Measurements from ENCODE around the gene WIZ.

WIZ gene

DNA sequence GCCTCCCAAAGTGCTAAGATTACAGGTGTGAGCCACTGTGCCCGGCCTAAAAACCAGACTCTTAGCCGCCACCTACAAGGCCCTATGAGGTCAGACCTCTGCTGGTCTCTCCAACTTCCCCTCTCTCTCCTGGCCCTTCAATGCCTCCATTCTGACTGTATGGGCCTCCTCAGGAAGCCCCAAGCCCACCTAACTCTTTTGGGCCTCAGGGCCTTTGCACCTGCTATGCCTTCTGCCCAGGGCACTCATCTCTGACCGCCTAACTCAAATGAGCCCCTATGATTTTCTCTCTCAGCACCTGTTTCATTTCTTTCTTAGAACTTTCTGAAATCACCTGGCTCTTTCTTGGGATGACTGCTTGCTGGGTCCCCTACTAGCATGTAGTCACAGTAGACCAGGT lies 6.4 kb downstream of the WIZ start:
- no peak for DNase-seq

- no peak for DNase-seq
These were observed 7.4 kb downstream of the WIZ start for GRCh38 chr19:15442142-15442920.

DNA sequence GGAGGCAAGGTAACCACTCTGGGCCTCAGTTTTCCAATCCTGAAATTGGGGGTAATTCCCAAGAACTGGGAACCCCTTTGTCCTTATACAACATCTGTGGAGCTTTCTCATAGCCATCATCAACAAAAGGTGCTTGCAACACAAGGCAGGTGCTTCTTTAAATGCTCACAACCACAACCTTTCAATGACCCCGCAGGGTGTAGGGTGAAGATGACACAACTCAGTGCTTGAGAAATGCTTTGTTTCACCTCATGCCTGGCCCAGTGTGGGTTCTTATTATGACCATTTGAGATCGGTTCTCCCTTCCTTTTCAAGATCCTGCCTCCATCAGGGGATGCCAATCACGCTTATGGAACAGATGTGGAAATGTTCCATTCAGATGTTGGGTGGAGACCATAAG lies 8.4 kb downstream of the WIZ start:
- no peak for DNase-seq

- DNase-seq, result no peak
These were observed 9.7 kb downstream of the WIZ start for GRCh38 chr19:15439821-15440641.

- no peak for DNase-seq
These were observed 10.5 kb downstream of the WIZ start for GRCh38 chr19:15439078-15439799.

DNA sequence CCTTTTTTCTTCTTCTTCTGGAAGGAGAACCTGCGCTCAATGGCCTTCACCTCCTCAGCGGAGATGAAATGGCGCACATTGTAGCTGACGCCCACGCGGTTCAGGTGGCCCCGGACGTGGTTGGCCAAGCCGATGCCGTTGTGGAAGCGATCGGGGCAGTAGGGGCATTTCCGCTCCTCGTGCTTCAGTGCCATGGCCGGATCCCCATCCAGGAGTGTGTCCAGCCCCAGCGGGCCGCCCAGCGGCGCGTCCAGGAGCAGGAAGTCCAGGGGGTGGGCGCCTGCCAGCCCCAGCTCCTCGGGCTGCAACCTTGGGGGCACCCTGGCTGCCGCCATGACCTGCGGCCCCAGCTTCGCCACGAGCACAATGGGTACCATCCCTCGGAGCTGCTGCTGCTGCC lies 11.2 kb downstream of the WIZ start:
- DNase-seq, result no peak

DNA sequence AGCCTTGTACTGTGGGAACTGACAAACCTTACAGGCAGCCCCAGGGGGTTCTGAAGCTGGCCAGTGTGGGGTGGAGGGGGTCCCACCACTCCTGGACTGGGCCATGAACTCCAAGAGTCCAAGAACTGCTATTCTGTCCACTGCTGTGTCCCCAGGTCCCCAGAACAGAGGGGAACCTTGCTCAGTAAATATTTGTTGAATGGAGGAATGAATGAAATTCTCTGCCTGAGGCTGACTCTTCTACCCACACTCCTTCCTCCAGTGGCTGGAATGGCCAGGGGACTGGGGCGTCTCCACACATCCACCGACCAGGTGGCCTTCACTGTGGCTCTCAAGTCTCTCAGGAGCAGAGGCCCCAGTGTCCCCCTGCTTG lies 11.6 kb downstream of the WIZ start:
- DNase-seq, result no peak

GRCh38 chr19:15437355-15438123 lies 12.2 kb downstream of the WIZ start:
- no peak for DNase-seq

DNA sequence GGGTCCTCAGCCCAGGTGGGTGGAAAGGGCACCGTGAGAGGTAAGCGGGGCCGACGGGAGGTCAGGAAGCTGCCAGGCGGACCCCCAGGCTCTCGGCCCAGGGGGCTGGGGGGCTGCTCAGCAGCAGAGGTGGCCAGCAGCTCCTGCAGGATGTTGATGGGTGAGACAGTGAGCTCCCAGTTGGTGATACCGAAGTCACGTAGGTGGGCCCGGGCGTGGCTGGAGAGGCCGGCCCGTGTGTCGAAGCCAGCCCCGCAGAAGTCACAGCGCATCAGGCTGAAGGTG lies 13.0 kb downstream of the WIZ start:
- DNase-seq, result no peak

GRCh38 chr19:15436012-15436825 lies 13.5 kb downstream of the WIZ start:
- DNase-seq, result no peak

DNA sequence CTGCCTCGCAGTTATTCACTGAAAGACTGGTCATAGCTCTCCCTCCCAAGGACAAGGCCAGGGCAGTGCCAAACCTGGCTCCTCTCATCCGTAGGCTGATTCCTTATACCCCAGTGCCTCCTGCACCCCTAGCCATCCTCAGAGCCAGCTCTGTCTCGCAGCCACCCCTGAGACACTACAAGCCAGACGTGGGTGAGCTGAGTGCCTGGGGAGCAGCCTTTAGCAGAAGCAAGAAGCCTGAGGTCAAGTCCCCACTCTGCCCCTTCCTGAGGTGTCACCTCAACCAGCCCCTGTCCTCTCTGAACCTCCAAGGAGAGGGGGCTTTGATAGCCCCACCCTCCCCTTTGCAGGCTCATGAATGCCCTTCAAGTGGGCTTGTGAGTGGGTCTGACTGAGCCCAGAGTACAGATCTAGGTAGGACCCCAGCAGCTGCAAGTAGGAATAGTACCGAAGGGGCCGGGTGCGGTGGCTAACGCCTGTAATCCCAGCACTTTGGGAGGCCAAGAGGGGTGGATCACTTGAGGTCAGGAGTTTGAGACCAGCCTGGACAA lies 16.2 kb downstream of the WIZ start:
- no peak for DNase-seq

GRCh38 chr19:15432629-15433518 lies 16.9 kb downstream of the WIZ start:
- peak; percentile 85 for DNase-seq

DNA sequence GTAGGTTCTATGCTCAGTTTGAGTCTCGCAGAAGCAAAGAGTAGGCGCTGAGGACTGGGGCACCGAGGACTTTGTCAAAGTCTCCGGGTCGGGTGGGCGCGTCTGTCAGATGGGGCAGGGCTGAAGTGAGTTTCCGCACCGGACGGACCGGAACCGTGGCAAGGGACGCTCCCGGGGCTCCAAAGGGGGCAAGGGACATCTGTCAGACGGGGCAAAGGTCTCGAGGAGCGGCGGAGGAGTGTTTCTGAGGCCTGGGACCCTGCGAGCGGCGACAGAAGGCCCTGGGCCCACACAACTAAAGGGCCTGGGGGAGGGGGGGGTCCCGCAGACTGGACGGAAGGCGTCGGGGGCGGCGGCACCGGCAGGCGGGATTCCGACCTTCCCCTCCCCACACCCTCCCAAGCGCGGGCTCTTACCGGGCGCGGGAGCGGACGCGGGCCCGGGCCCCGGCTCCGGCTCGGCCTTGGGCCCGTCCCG lies 17.7 kb downstream of the WIZ start:
- no peak for DNase-seq

- no peak for DNase-seq
These were observed 18.2 kb downstream of the WIZ start for GRCh38 chr19:15431396-15432017.

DNA sequence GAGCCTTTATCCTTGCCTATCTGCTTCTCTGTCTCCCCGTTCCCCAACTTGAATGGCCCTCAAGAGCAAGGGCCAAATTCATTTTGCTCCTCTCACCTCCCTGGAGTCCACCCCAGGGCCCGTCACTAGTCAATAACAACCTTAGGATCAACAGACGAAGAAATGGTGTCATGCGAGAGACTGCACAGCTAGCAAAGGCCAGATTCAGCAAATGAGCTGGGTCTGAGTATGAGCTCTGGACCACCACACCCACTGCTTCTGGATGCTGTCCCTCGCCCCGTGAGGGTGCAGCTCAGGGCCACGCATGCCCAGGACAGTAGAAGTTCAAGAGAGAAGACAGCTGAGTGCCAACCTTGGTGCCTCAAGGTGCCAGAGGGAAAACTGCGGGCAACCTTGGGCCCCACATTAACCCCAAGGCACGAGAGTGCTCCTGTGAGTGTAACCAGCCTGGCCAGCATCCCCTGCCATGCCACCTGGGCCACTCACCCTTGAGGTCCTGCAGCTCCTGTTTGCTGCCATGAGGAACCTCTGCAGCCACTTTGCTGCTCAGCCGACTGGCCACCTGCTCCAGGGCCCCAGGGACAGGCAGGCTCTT lies 19.1 kb downstream of the WIZ start:
- no peak for DNase-seq

DNA sequence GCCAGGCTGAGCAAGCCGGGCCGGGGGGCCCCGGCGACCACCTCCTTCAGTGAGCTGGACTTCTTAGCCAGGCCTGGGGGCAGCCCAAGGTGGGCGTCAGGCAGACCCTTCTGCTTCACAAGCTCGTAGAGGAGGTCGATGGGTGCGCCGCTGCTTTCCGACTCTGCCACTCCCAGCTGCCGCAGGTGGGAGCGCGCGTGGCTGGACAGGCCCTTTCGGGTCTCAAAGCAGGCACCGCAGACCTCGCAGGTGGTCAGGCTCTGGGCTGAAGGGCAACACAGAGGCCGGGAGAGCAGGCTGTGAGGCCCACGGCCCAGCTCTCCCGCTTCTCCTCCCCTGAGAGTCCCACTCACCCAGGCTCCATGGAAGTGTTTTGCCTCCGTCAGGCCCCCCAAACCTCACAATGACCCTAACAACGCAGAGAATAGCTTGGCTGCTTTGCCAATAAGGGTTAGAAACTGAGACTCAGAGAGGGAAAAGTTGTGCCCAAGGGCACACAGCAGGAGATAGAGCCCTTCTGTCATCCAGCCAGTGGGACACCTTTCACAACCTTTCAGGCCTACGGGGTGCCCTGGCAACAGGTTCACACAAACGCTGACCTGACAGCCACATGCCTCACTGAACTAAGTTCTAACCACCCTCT lies 19.8 kb downstream of the WIZ start:
- no peak for DNase-seq

DNA sequence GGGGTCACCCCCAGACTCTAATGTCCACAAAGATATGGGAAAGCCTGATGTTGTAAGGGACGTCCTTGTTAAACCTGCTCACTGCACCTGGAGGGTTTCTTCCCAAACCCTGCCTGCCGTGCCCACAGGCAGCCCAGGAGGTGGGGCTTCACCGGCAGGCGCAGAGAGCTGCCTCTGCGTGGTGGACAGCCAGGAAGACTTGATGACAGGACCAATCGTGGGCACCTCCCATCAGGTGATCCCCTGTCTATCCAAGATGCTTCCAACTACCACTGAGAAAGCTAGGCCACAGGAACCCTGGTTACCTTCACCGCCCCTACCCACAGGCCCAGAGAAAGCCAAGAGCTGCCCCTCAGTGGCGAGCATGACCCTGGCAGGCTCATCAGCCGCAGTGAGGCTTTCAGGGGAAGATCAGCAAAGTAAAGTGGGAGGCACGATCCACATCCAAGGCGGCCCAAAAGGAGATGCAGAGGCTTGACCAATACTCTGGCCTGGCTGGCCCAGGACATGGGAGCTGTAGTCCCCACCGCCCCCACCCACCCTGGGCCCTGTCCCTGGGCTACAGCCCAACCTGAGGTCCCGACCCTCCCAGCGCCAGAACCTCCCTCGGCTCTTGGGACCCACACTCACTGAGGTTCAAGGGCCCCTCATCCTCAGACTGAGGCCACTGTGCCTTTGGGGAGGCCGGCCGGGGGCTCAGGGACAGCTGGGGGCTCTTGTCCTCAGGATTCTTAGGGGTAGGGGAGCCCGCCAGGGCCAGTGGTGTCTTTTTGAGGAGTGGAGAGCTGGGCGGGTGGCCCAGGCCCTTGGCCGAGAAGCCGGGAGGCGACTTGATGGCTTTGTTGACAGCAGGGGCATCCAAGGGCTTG lies 20.6 kb downstream of the WIZ start:
- no peak for DNase-seq

GRCh38 chr19:15427991-15428471 lies 21.7 kb downstream of the WIZ start:
- DNase-seq, result no peak
